Activated naive CD8-positive, alpha-beta T cell treated with anti-CD3 and anti-CD28 coated beads, Interleukin-2, amount 50 U/mL, for 16 hours (primary cell): ENCODE results near the gene WSB1.

Experiments used
- DNase-seq: peaks from one replicate; pipeline ENCODE4 v3.0.0-alpha.2; 2020; ENCODE audit warnings: low read depth, low spot score

WSB1 gene

GRCh38 chr17:27338536-27338985 lies 44.6 kb downstream of the WSB1 start:
- no peak for DNase-seq

- DNase-seq: no peak
Measured at GRCh38 chr17:27339198-27339835, 45.4 kb downstream of the WSB1 start.

- no peak for DNase-seq
Measured at GRCh38 chr17:27339836-27340550, 46.1 kb downstream of the WSB1 start.

- no peak for DNase-seq
Measured at GRCh38 chr17:27340575-27340974, 46.7 kb downstream of the WSB1 start.

GRCh38 chr17:27341041-27341471 lies 47.1 kb downstream of the WSB1 start:
- DNase-seq: no peak

GRCh38 chr17:27342059-27342458 lies 48.1 kb downstream of the WSB1 start:
- DNase-seq: no peak

- DNase-seq: no peak
Measured at GRCh38 chr17:27343294-27343693, 49.4 kb downstream of the WSB1 start.

- no peak for DNase-seq
Measured at GRCh38 chr17:27343977-27344607, 50.2 kb downstream of the WSB1 start.

GRCh38 chr17:27345141-27345904 lies 51.4 kb downstream of the WSB1 start:
- no peak for DNase-seq

- no peak for DNase-seq
Measured at GRCh38 chr17:27346228-27346899, 52.5 kb downstream of the WSB1 start.

- DNase-seq: no peak
Measured at GRCh38 chr17:27348196-27348595, 54.3 kb downstream of the WSB1 start.

- no peak for DNase-seq
Measured at GRCh38 chr17:27349540-27350021, 55.7 kb downstream of the WSB1 start.

- no peak for DNase-seq
Measured at GRCh38 chr17:27351759-27352158, 57.8 kb downstream of the WSB1 start.

- DNase-seq: no peak
Measured at GRCh38 chr17:27352448-27353032, 58.6 kb downstream of the WSB1 start.

GRCh38 chr17:27353033-27353460 lies 59.1 kb downstream of the WSB1 start:
- no peak for DNase-seq

- DNase-seq: peak; percentile 65
Measured at GRCh38 chr17:27353461-27354050, 59.6 kb downstream of the WSB1 start.

- no peak for DNase-seq
Measured at GRCh38 chr17:27354051-27354490, 60.2 kb downstream of the WSB1 start.

- no peak for DNase-seq
Measured at GRCh38 chr17:27354491-27355081, 60.7 kb downstream of the WSB1 start.

- DNase-seq: no peak
Measured at GRCh38 chr17:27355419-27355818, 61.5 kb downstream of the WSB1 start.

GRCh38 chr17:27356091-27356705 lies 62.3 kb downstream of the WSB1 start:
- DNase-seq: no peak
